ENCODE results near the gene MYO1H.
"Not testable (repeated sequence)": the region's sequence is repeated elsewhere in the genome, so short reads cannot be mapped to it uniquely, and the experiment has no call there.

The MYO1H gene

GRCh38 chr12:109451400-109451799 lies 103.7 kb downstream of the MYO1H start:
- no peak for DNase-seq

GRCh38 chr12:109452489-109452888 lies 104.8 kb downstream of the MYO1H start:
- no peak for DNase-seq

DNA sequence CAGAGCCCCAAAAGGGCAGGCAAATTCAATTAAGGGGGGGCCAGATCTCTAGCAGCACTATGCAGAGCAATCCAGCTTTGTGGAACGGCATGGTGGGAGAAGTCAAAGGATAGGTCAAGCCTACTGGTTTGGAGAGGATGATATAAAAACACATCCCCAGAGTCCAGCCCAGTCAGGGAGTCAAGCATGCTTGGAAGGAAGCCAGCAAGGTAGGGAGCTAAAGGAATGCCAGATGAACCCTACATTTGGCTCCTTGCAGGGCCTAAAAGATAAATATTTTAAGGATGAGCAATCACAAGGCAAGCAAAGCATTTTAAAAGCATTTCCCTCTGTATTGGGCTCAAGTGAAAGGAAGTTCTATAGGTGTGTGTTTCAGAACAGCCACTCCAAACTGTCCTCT lies 108.0 kb downstream of the MYO1H start:
- DNase-seq: no peak

DNA sequence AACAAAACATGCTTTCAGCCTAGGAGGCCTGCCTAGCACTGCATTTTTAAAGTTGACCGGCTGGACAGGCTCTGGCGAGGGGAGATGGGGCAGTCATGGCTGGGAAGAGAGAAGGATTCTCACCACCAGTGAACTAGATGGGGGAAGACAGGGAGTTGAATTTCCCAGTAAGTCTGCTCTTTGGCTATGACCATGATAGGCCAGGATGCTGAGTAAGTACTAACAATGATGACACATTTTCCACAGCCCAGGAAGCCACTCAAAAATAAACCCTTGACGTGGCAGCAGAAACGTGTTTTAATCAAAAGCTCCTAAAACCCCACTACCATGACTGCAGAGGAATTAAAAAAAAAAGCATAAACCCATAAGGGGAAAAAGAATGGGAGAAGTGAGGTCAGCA lies 110.4 kb downstream of the MYO1H start:
- DNase-seq: no peak

GRCh38 chr12:109458771-109459208 lies 111.1 kb downstream of the MYO1H start:
- DNase-seq: peak; percentile 25

DNA sequence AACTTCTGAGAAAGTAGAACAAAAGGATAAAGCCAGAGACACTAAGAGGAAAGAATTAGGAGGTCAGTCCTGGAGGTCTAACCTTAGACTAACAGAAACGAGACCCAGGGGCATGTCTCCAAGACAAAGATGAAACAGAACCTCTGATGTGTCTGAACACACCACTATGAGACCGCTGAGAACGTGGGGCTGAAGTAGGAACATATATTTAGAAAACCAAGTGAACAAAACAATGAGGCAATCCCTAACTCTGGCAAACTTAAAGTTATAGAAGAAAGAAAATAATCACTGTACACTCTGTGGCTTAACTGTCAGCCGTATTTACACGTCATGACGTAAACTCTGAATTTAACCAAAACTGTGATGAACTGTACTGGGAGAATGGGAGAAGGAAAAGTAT lies 111.5 kb downstream of the MYO1H start:
- no peak for DNase-seq

DNA sequence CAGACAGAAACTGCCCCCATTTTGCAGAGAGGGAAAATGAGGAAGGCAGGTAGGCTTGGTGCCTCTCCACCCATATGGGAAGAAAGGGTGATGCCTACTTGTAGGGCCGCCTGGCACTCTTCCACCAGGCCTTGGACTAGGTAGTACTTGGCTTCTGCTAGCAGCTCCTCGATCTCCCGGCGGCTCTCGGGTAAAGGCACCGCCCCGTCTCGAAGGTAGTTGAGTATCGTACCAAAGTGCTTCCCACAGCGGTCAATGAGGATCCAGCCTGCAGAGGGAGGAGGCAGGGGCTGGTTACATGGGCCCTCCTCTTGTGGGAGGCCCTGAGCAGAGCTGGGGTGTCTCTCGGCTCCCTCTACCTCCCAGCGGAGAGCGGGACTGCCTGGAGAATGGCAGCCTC lies 112.8 kb downstream of the MYO1H start:
- DNase-seq: no peak

DNA sequence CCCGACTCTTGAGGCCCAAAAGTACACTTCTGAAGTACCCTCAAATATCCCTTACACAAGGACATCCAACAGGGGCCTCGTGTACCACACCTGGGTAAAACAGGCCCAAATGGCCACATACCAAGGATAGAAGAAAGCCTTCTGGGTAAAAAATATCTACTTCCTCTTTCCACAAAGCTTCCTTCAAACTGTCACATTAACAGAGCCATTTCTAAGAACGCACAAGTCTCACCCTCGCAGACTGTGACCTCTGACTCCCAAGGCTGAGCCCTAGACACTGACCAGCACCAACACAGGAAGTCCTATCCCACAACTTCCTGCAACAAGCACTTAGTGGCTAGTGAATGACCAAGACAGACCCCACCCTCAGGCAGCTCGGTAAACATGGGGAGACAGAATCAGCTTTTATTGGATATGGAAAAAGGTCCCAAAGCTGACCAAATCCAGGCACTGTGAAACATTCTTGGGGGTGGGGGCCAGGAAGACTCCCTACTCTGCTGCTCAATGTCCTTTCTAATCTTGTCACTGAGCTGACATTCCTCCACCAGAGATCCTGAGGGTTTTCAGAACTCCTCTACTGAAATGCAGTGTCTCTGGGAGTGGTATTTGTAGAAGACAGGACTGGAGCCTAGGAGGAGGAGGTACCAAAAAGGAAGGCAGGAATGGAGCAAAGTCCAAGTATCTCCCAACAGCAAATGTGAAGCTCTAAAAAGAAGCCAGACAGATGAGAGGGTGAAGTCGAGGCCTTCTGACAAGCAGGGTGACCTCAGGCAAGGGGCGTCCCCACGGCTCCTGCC lies 113.5 kb downstream of the MYO1H start:
- no peak for DNase-seq

GRCh38 chr12:109461846-109462756 lies 114.4 kb downstream of the MYO1H start:
- DNase-seq: no peak

- DNase-seq: no peak
These were observed 115.4 kb downstream of the MYO1H start for GRCh38 chr12:109462868-109463692.

GRCh38 chr12:109463756-109464155 lies 116.1 kb downstream of the MYO1H start:
- DNase-seq: no peak

DNA sequence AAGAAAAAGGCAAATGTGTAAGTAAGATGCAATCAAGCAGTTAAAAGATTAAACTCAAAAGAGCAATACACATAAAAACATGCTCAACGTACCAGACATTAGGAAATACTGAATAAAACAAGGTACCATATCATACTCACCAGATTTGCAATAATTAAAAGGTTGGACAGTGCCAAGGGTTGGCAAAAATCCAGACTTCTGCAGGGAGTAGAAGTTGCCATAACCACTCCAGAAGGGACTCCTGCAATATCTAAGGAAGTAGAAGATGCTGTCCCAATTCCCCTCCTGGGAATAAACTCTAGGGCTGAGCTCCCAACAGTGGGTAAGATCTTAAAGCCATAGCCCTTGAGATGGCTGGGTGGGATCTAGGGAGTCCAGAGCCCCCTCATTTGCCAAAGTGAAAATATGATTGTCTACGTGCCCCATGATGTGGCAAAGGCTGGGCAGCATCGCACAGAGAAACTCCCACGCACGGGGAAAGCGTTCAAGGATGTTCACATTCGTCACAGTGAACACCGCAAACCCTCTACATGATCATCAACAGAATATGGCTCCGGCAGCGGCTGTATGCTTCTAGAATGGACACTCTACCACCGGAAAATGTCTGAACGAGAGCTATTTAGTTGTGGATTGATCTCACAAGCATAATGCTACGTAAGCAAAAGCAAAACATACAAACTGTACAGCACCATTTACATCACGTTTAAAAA lies 117.1 kb downstream of the MYO1H start:
- no peak for DNase-seq

- DNase-seq: no peak
These were observed 118.6 kb downstream of the MYO1H start for GRCh38 chr12:109466305-109466704.

- no peak for DNase-seq
These were observed 119.1 kb downstream of the MYO1H start for GRCh38 chr12:109466821-109467220.

GRCh38 chr12:109467978-109468676 lies 120.4 kb downstream of the MYO1H start:
- DNase-seq: no peak

- no peak for DNase-seq
These were observed 121.8 kb downstream of the MYO1H start for GRCh38 chr12:109469517-109469916.

DNA sequence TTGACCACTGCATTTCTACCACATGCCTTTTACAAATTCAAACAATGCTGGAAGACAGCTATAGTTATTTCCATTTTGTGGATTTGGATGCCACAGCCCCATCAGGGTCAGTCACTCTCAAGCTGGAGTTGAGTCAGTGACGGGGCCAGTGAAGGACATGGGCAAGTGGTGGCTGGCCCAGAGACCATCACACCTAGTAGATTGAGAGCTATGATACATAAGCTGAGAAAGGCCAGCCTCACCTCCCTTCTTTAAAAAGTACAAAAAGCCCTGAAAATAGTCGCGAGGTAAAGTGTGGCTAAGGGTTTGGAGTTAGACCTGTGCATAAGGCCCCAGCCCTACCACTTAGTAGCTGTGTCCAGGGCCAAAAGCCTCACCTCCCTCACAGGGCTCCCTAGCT lies 125.3 kb downstream of the MYO1H start:
- no peak for DNase-seq

- not testable (repeated sequence) for DNase-seq
These were observed 126.0 kb downstream of the MYO1H start for GRCh38 chr12:109473526-109474270.

- DNase-seq: no peak
These were observed 127.4 kb downstream of the MYO1H start for GRCh38 chr12:109475121-109475520.

DNA sequence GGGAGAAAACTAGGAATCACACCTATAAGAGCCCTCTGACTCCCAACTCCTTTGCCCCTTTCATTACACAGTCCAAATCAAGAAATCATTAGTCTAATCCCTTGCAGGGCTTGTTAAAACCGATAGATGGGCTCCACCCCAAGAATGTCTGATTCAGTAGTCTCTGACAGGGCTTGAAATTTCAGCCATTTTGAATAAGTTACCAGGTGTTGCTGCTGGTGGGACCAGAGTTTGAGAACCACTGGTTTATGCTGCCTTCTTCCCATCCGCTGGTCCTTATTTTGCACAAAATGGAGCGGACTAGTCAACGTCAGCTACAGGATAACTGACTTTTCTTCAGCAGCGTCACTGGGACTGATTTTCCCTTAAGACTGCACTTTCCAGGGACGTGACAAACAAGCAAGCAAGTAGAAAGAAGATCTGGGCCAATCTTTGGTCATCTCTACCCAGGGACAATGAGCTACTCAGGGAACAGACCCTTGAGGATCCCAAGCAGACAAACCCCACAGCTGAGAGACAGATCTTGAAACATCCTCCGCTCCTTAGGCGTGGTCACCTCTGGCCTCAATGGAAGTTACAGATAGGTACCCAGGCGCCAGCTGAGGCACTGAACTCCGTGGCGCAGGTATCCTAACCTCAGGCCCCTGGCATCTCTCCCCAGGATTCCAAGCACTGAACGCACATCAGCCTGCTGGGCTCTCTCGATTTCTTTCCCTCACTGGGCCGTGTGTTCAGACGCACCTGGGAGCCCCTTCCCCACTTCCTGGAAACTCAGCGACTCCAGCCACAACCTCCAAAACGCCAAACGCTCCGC lies 128.5 kb downstream of the MYO1H start:
- no peak for DNase-seq

Data from NCI-H748 treated with DMSO at 0.1 percent for 48 hours (cell line).